H9 (cell line): ENCODE measurements around the gene KLHL20. TPM values are rescaled to one million over a fixed set of nuclear protein-coding genes. Genes with fewer than 3 reads are reported as not detected.

ENCODE experiments used
- DNase-seq: peaks from one replicate; pipeline ENCODE4 v3.0.0-alpha.2; 2017
- H2AFZ ChIP-seq: one replicate; pipeline ENCODE4 v1.6.1; 2013; ENCODE audit warnings: mild to moderate bottlenecking, low read length, control low read depth, moderate library complexity
- H2AK5ac ChIP-seq: 2 replicates; pipeline ENCODE4 v1.6.1; 2013; ENCODE audit warnings: low read length, control low read depth, mixed read lengths; ENCODE audit not compliant: insufficient read length
- H2BK120ac ChIP-seq: one replicate; pipeline ENCODE4 v1.6.1; 2013; ENCODE audit warnings: low read depth, mild to moderate bottlenecking, low read length, control low read depth, inconsistent platforms; ENCODE audit not compliant: poor library complexity, severe bottlenecking
- H2BK12ac ChIP-seq: 2 replicates; pipeline ENCODE4 v1.6.1; 2013; ENCODE audit warnings: low read length, control low read depth, mixed read lengths, low read depth; ENCODE audit not compliant: insufficient read length
- H2BK15ac ChIP-seq: 2 replicates; pipeline ENCODE4 v1.6.1; 2013; ENCODE audit warnings: low read depth, low read length, control low read depth
- H2BK20ac ChIP-seq: one replicate; pipeline ENCODE4 v1.6.1; 2013; ENCODE audit warnings: low read depth, mild to moderate bottlenecking, low read length, control low read depth, inconsistent platforms; ENCODE audit not compliant: poor library complexity, severe bottlenecking
- H2BK5ac ChIP-seq: 2 replicates; pipeline ENCODE4 v1.6.1; 2013; ENCODE audit warnings: low read length, control low read depth, mixed read lengths; ENCODE audit not compliant: insufficient read length
- H3K14ac ChIP-seq: 2 replicates; pipeline ENCODE4 v1.6.1; 2013; ENCODE audit warnings: low read length, control low read depth; ENCODE audit not compliant: insufficient read depth
- H3K18ac ChIP-seq: 2 replicates; pipeline ENCODE4 v1.6.1; 2013; ENCODE audit warnings: low read depth, mild to moderate bottlenecking, mixed read lengths, low read length, control low read depth; ENCODE audit not compliant: insufficient read length
- H3K23ac ChIP-seq: 2 replicates; pipeline ENCODE4 v1.6.1; 2013; ENCODE audit warnings: low read length, control low read depth, mixed read lengths, low read depth; ENCODE audit not compliant: insufficient read length
- H3K23me2 ChIP-seq: 2 replicates; pipeline ENCODE4 v1.6.1; 2013; ENCODE audit warnings: low read depth, mild to moderate bottlenecking, mixed read lengths, low read length, control low read depth; ENCODE audit not compliant: insufficient read length, poor library complexity, severe bottlenecking
- H3K27ac ChIP-seq: 2 replicates; pipeline ENCODE4 v1.5.1; 2013; ENCODE audit warnings: low read length, control low read depth, mixed read lengths, low read depth; ENCODE audit not compliant: insufficient read length
- H3K27me3 ChIP-seq: 2 replicates; pipeline ENCODE4 v1.6.1; 2013; ENCODE audit warnings: low read length, control low read depth, inconsistent platforms; ENCODE audit not compliant: insufficient read depth
- H3K4ac ChIP-seq: 2 replicates; pipeline ENCODE4 v1.6.1; 2013; ENCODE audit warnings: low read depth, mild to moderate bottlenecking, control low read depth, inconsistent platforms, low read length, moderate library complexity
- H3K4me1 ChIP-seq: 2 replicates; pipeline ENCODE4 v1.6.1; 2013; ENCODE audit warnings: low read length, control low read depth, inconsistent platforms; ENCODE audit not compliant: insufficient read depth
- H3K4me2 ChIP-seq: 2 replicates; pipeline ENCODE4 v1.6.1; 2013; ENCODE audit warnings: low read length, control low read depth, mixed read lengths; ENCODE audit not compliant: insufficient read length, insufficient read depth
- H3K56ac ChIP-seq: 2 replicates; pipeline ENCODE4 v1.6.1; 2013; ENCODE audit warnings: low read depth, mild to moderate bottlenecking, mixed read lengths, low read length, control low read depth; ENCODE audit not compliant: insufficient read length
- H3K79me1 ChIP-seq: 2 replicates; pipeline ENCODE4 v1.6.1; 2013; ENCODE audit warnings: low read depth, mild to moderate bottlenecking, moderate library complexity, low read length, control low read depth, inconsistent platforms; ENCODE audit not compliant: insufficient read depth, poor library complexity, severe bottlenecking
- H3K79me2 ChIP-seq: 2 replicates; pipeline ENCODE4 v1.6.1; 2013; ENCODE audit warnings: low read length, control low read depth, inconsistent platforms; ENCODE audit not compliant: insufficient read depth
- H3K9ac ChIP-seq: 2 replicates; pipeline ENCODE4 v1.6.1; 2013; ENCODE audit warnings: low read length, control low read depth, mixed read lengths; ENCODE audit not compliant: insufficient read length; ENCODE audit errors: extremely low read depth
- H3K9me3 ChIP-seq: one replicate; pipeline ENCODE4 v1.6.1; 2013; ENCODE audit warnings: low read depth, low read length, inconsistent platforms; ENCODE audit not compliant: control insufficient read depth
- H3T11ph ChIP-seq: one replicate; pipeline ENCODE4 v1.6.1; 2013; ENCODE audit warnings: mild to moderate bottlenecking, low read length, control low read depth, inconsistent platforms
- H4K20me1 ChIP-seq: one replicate; pipeline ENCODE4 v1.6.1; 2013; ENCODE audit not compliant: control insufficient read depth, insufficient read length, insufficient read depth
- H4K5ac ChIP-seq: 2 replicates; pipeline ENCODE4 v1.6.1; 2013; ENCODE audit warnings: low read depth, mild to moderate bottlenecking, mixed read lengths, low read length, control low read depth; ENCODE audit not compliant: insufficient read length
- H4K8ac ChIP-seq: replicated peaks from 2 replicates; pipeline ENCODE4 v1.6.1; 2013; ENCODE audit warnings: low read length, control low read depth, mixed read lengths, low read depth; ENCODE audit not compliant: insufficient read length
- H4K91ac ChIP-seq: 2 replicates; pipeline ENCODE4 v1.6.1; 2013; ENCODE audit warnings: low read depth, mild to moderate bottlenecking, moderate library complexity, mixed read lengths, low read length, control low read depth; ENCODE audit not compliant: insufficient read length
- H3K27ac Mint-ChIP-seq, 3 experiments: 2 replicates in 2 of 3; 3 replicates in 1 of 3; pipeline ENCODE4 v1.8.0; 2020 to 2021; ENCODE audit warnings: mixed read lengths in 3 of 3, mild to moderate bottlenecking in 1 of 3, moderate library complexity in 1 of 3
- H3K27me3 Mint-ChIP-seq: 2 replicates; pipeline ENCODE4 v1.8.0; 2021; ENCODE audit warnings: low read depth, mild to moderate bottlenecking, moderate library complexity, mixed read lengths
- H3K36me3 Mint-ChIP-seq, 3 experiments: 2 replicates in 2 of 3; 3 replicates in 1 of 3; pipeline ENCODE4 v1.8.0; 2020 to 2021; ENCODE audit warnings: low read depth in 3 of 3, mixed read lengths in 3 of 3; ENCODE audit not compliant: insufficient read depth in 1 of 3
- H3K4me1 Mint-ChIP-seq, 2 experiments: 2 replicates each; pipeline ENCODE4 v1.8.0; 2020; ENCODE audit warnings: mixed read lengths in 2 of 2
- H3K4me3 Mint-ChIP-seq, 2 experiments: 2 replicates in 1 of 2; 3 replicates in 1 of 2; pipeline ENCODE4 v1.8.0; 2020 to 2021; ENCODE audit warnings: mild to moderate bottlenecking in 2 of 2, mixed read lengths in 2 of 2, moderate library complexity in 1 of 2
- H3K9me3 Mint-ChIP-seq, 2 experiments: 2 replicates in 1 of 2; 3 replicates in 1 of 2; pipeline ENCODE4 v1.8.0; 2020; ENCODE audit warnings: mild to moderate bottlenecking in 2 of 2, mixed read lengths in 2 of 2, moderate library complexity in 1 of 2
- WGBS: extraction: QIAGEN DNeasy Blood & Tissue Kit; methylation state at CpG from one replicate; pipeline ENCODE4 v1.1.7; 2013; ENCODE audit warnings: missing lambda C conversion rate, low lambda C conversion rate, mixed read lengths; ENCODE audit not compliant: insufficient read length; ENCODE audit errors: extremely low coverage; 5-methylcytosine and 5-hydroxymethylcytosine counted together
- total RNA-seq: library from RNA; stranded (reverse); gene quantifications from 2 replicates; pipeline ENCODE4 v1.2.1, GENCODE V29; 2021
- TF ChIP-seq, protein P1 (sequence below): fragments of 200-600 bp; sonication (generic); conservative IDR thresholded peaks from 3 replicates; pipeline ENCODE4 v1.8.0; 2021; ENCODE audit warnings: antibody characterized with exemption, mild to moderate bottlenecking

The KLHL20 gene
- total RNA-seq, 1 experiment from 2014 or later: 12.2 TPM

DNA sequence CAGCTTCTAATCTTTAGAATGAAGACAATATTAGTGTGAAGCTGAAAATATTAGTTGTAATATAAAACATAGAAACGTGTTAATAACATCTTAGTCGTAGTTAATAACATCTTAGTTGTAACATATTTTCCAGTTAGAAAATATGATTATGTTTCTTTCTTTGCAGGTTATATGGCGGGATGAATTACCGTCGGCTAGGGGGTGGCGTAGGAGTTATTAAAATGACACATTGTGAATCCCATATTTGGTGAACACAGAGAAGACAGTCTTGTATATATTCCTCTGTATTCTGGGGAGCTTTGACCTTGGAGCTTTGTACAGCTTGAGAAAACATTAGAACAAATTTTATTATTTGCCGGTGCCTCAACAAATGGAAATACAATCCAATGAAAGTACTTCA, 70.2 kb downstream of the KLHL20 start:
- Histone ChIP-seq H3T11ph (no peak overlapping the region), H3K14ac (no peak overlapping the region), H2BK120ac (no peak overlapping the region), H2AK5ac (no peak overlapping the region), H2BK12ac (no peak overlapping the region), H4K5ac (no peak overlapping the region), H3K79me1 (no peaks in the 10 kb centered on the region), H3K56ac (no peak overlapping the region), H3K18ac (no peak overlapping the region), H3K4me1 (no peaks in the 10 kb centered on the region), H4K8ac (no peak overlapping the region), H3K23me2 (no peaks in the 10 kb centered on the region), H3K4me2 (no peak overlapping the region), H3K79me2 (no peaks in the 10 kb centered on the region), H2AFZ (no peak overlapping the region), H3K27me3 (no peaks in the 10 kb centered on the region), H3K27ac (no peak overlapping the region), H4K20me1 (no peaks in the 10 kb centered on the region), H2BK5ac (no peak overlapping the region), H2BK20ac (no peak overlapping the region), H3K4ac (no peak overlapping the region), H3K23ac (no peak overlapping the region), H3K9me3 (no peaks in the 10 kb centered on the region), H2BK15ac (no peak overlapping the region), H4K91ac (no peak overlapping the region), H3K9ac (no peak overlapping the region)
- no peak overlapping the region for H3K27ac Mint-ChIP-seq
- no CpG with 5 or more reads among the region's 7 CpGs for WGBS
- H3K4me1 Mint-ChIP-seq: no peaks in the 10 kb centered on the region
- H3K4me3 Mint-ChIP-seq: no peak overlapping the region
- no peaks in the 10 kb centered on the region for H3K27me3 Mint-ChIP-seq
- TF ChIP-seq, protein P1, sequence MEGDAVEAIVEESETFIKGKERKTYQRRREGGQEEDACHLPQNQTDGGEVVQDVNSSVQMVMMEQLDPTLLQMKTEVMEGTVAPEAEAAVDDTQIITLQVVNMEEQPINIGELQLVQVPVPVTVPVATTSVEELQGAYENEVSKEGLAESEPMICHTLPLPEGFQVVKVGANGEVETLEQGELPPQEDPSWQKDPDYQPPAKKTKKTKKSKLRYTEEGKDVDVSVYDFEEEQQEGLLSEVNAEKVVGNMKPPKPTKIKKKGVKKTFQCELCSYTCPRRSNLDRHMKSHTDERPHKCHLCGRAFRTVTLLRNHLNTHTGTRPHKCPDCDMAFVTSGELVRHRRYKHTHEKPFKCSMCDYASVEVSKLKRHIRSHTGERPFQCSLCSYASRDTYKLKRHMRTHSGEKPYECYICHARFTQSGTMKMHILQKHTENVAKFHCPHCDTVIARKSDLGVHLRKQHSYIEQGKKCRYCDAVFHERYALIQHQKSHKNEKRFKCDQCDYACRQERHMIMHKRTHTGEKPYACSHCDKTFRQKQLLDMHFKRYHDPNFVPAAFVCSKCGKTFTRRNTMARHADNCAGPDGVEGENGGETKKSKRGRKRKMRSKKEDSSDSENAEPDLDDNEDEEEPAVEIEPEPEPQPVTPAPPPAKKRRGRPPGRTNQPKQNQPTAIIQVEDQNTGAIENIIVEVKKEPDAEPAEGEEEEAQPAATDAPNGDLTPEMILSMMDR: no peak
- H3K36me3 Mint-ChIP-seq: peaks cover 2 to 24% (median 4%) of the 10 kb centered on the region in 3 experiments; a peak in 4 of 7 replicates
- DNase-seq: no peak
- H3K9me3 Mint-ChIP-seq: no peaks in the 10 kb centered on the region
